Loucy (cell line): ENCODE data around the gene RBP4.

Experiments used
- H2AFZ ChIP-seq: fragments of 200-600 bp; sonication (generic); 2 replicates; pipeline ENCODE4 v1.6.0; 2016; ENCODE audit warnings: antibody characterized with exemption, mild to moderate bottlenecking, low read length, moderate library complexity
- H3F3A ChIP-seq: fragments of 200-600 bp; 2 replicates; pipeline ENCODE4 v1.6.0; 2016; ENCODE audit warnings: antibody characterized with exemption, low read depth, mild to moderate bottlenecking
- H3K27me3 ChIP-seq: fragments of 200-600 bp; sonication (generic); 2 replicates; pipeline ENCODE4 v1.6.1; 2014; ENCODE audit warnings: low read length, mild to moderate bottlenecking; ENCODE audit not compliant: insufficient read depth, poor library complexity, severe bottlenecking
- H3K36me3 ChIP-seq: fragments of 200-600 bp; sonication (generic); 2 replicates; pipeline ENCODE4 v1.6.1; 2016; ENCODE audit warnings: low read length; ENCODE audit not compliant: insufficient read depth
- H3K4me1 ChIP-seq: fragments of 200-600 bp; sonication (generic); 2 replicates; pipeline ENCODE4 v1.5.1; 2014; ENCODE audit warnings: low read length, mild to moderate bottlenecking; ENCODE audit not compliant: insufficient read depth, poor library complexity, severe bottlenecking
- H3K4me2 ChIP-seq: fragments of 200-600 bp; sonication (generic); 2 replicates; pipeline ENCODE4 v1.6.0; 2014; ENCODE audit warnings: antibody characterized with exemption, low read length, low read depth, mild to moderate bottlenecking; ENCODE audit not compliant: poor library complexity, severe bottlenecking
- H3K4me3 ChIP-seq: fragments of 200-600 bp; sonication (generic); 2 replicates; pipeline ENCODE4 v1.5.1; 2014; ENCODE audit warnings: low read length, mild to moderate bottlenecking, mixed read lengths; ENCODE audit not compliant: poor library complexity, severe bottlenecking
- H3K79me2 ChIP-seq: fragments of 200-600 bp; sonication (generic); 2 replicates; pipeline ENCODE4 v1.6.1; 2014; ENCODE audit warnings: low read length; ENCODE audit not compliant: insufficient read depth
- H3K9ac ChIP-seq: fragments of 200-600 bp; sonication (generic); 2 replicates; pipeline ENCODE4 v1.6.0; 2014; ENCODE audit warnings: mild to moderate bottlenecking, low read depth, low read length, moderate library complexity; ENCODE audit not compliant: poor library complexity, severe bottlenecking
- H3K9me2 ChIP-seq: fragments of 200-600 bp; sonication (generic); replicated peaks from 2 replicates; pipeline ENCODE4 v1.6.1; 2016; ENCODE audit warnings: low read depth, low read length, mixed read lengths
- H3K9me3 ChIP-seq: fragments of 200-600 bp; sonication (generic); 2 replicates; pipeline ENCODE4 v1.6.1; 2014; ENCODE audit warnings: mild to moderate bottlenecking, antibody characterized with exemption, low read length, low read depth; ENCODE audit not compliant: insufficient read depth
- H4K20me1 ChIP-seq: fragments of 200-600 bp; sonication (generic); 2 replicates; pipeline ENCODE4 v1.6.0; 2014; ENCODE audit warnings: antibody characterized with exemption, low read length, mild to moderate bottlenecking; ENCODE audit not compliant: insufficient read depth, poor library complexity, severe bottlenecking
- EZH2phosphoT487 ChIP-seq: fragments of 200-600 bp; IDR thresholded peaks from 2 replicates; pipeline ENCODE4 v1.6.1; 2018; ENCODE audit warnings: antibody characterized with exemption, mild to moderate bottlenecking, moderate library complexity, borderline replicate concordance
- TF ChIP-seq, protein P1 (sequence below): fragments of 200-600 bp; sonication (generic); conservative IDR thresholded peaks from 2 replicates; pipeline ENCODE4 v1.5.1; 2014; ENCODE audit warnings: mild to moderate bottlenecking, antibody characterized with exemption, low read length

RBP4 gene

DNA sequence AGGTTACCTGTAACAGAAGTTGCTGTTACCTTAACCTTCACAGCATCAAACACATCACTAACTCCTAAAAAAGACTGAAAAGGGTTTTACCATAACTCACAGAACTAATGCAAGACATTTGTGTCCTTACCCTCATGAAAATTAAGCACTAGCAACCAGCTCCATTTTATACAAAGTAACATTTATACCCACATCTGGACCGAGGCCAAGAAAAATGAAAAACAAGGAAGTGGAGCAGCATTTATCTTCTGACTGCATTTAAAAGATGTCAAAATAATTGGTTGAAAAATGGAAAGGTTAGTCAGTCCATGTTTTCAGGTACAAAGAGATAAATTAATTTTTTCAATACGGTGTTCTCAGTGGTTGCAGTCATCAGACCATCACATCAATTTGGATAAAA lies 3.1 kb upstream of the RBP4 start:
- Histone ChIP-seq H3F3A (no peaks in the 10 kb centered on the region), H3K9me2 (no peaks in the 10 kb centered on the region), H3K9me3 (no peaks in the 10 kb centered on the region), H4K20me1 (no peaks in the 10 kb centered on the region), H3K4me1 (no peaks in the 10 kb centered on the region), H2AFZ (no peak overlapping the region), H3K36me3 (no peaks in the 10 kb centered on the region), H3K27me3 (no peaks in the 10 kb centered on the region), H3K79me2 (no peaks in the 10 kb centered on the region), H3K4me2 (no peak overlapping the region), H3K9ac (no peak overlapping the region), H3K4me3 (no peak overlapping the region)
- TF ChIP-seq, protein P1, sequence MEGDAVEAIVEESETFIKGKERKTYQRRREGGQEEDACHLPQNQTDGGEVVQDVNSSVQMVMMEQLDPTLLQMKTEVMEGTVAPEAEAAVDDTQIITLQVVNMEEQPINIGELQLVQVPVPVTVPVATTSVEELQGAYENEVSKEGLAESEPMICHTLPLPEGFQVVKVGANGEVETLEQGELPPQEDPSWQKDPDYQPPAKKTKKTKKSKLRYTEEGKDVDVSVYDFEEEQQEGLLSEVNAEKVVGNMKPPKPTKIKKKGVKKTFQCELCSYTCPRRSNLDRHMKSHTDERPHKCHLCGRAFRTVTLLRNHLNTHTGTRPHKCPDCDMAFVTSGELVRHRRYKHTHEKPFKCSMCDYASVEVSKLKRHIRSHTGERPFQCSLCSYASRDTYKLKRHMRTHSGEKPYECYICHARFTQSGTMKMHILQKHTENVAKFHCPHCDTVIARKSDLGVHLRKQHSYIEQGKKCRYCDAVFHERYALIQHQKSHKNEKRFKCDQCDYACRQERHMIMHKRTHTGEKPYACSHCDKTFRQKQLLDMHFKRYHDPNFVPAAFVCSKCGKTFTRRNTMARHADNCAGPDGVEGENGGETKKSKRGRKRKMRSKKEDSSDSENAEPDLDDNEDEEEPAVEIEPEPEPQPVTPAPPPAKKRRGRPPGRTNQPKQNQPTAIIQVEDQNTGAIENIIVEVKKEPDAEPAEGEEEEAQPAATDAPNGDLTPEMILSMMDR = no peak
- TF ChIP-seq EZH2phosphoT487 = no peak

DNA sequence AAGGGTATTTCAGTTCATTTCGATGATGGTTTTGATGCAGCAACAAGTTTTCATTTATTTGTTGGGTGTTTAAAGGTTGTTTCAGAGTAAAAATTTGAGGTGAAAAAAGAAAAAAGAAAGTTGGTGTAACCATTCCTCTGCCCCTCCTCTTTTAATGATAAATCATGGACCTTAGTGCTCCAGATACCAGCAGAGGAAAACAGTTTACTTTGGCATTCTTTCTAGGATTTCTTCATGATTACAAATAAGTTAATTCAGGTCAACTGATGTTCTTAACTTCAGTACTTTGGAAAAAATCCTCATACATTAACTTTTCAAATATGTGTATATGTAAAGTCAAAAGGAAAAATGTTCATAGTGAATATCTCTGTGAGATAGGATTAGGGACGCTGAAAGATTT lies 2.0 kb upstream of the RBP4 start:
- H3K9me3 ChIP-seq = no peaks in the 10 kb centered on the region
- H3K9me2 ChIP-seq = no peaks in the 10 kb centered on the region
- no peaks in the 10 kb centered on the region for H3K27me3 ChIP-seq
- H3K36me3 ChIP-seq = no peaks in the 10 kb centered on the region
- H3K9ac ChIP-seq = no peak overlapping the region
- no peaks in the 10 kb centered on the region for H3K4me1 ChIP-seq
- H4K20me1 ChIP-seq = no peaks in the 10 kb centered on the region
- no peak for TF ChIP-seq EZH2phosphoT487
- H3K4me2 ChIP-seq = no peak overlapping the region
- no peaks in the 10 kb centered on the region for H3K79me2 ChIP-seq
- no peak overlapping the region for H2AFZ ChIP-seq
- no peak overlapping the region for H3K4me3 ChIP-seq
- H3F3A ChIP-seq = no peaks in the 10 kb centered on the region

DNA sequence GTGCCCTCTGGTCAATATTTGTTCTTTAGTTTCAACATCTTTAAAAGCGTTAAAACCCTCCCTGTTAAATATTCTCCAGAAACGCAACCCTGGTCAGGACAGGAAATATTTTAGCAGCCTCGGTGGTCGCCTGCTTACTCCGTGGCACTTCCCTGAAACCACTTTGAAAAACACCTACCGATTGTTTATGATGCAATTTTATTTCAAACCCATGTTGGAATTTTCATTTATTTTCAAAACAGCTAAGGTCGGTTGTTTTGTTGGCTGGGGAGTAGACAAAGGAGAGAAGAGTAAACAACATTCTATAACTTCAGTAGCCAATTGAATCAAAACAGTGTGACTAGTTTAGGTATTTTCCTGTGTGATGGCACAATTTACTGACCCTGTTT lies 733 bp upstream of the RBP4 start:
- Histone ChIP-seq H4K20me1 (no peaks in the 10 kb centered on the region), H3F3A (no peaks in the 10 kb centered on the region), H3K27me3 (no peaks in the 10 kb centered on the region), H2AFZ (no peak overlapping the region), H3K9ac (no peak overlapping the region), H3K4me3 (no peak overlapping the region), H3K9me2 (no peaks in the 10 kb centered on the region), H3K36me3 (no peaks in the 10 kb centered on the region), H3K4me2 (no peak overlapping the region), H3K4me1 (no peaks in the 10 kb centered on the region), H3K9me3 (no peaks in the 10 kb centered on the region), H3K79me2 (no peaks in the 10 kb centered on the region)
- no peak for TF ChIP-seq EZH2phosphoT487
- TF ChIP-seq, protein P1 = no peak

DNA sequence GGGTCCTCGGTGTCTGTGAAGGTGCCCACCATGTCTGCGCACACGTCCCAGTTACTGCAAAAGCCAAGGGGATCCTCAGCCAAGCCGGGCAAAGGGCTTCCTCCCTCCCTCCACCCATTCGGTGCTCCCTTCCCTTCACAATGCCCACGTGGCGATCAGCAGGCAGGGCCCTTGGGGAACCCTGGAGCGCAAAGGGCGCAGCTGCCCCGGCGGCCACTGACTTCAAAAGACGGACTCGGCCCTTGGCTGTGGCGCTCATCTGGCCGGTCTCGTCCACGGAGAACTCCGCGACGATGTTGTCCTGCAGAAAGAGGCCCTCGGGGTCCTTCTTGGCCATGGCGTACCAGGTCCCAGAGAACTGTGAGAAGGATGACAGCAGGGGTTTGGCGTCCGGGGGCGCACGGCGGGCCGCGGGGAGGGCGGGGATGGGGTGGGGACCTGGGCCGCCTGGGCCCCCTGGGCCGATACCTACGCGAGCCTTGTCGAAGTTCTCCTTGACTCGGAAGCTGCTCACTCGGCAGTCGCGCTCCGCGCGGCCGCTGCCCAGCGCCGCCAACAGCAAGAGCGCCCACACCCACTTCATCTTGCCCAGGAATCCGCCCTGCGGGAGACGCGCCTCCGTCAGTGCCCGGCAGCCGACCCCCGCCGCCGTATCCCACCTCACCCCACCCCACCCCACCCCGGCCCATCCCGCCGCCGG lies 439 bp downstream of the RBP4 start:
- no peaks in the 10 kb centered on the region for H3K4me1 ChIP-seq

More for the DNA sequence above, 439 bp downstream of the RBP4 start:
- Histone ChIP-seq H3K4me2 (no peak overlapping the region), H3K79me2 (no peaks in the 10 kb centered on the region), H4K20me1 (no peaks in the 10 kb centered on the region), H3K36me3 (no peaks in the 10 kb centered on the region), H3K9ac (no peak overlapping the region), H3K4me3 (no peak overlapping the region), H3K9me3 (no peaks in the 10 kb centered on the region), H3K27me3 (no peaks in the 10 kb centered on the region), H2AFZ (no peak overlapping the region), H3F3A (no peaks in the 10 kb centered on the region), H3K9me2 (no peaks in the 10 kb centered on the region)
- no peak for TF ChIP-seq EZH2phosphoT487
- TF ChIP-seq, protein P1 = no peak
